GM12801 (cell line): ENCODE results near the gene PLXNA4.

ENCODE experiments used
- TF ChIP-seq, protein P1 (sequence below): IDR thresholded peaks from one replicate; pipeline ENCODE4 v1.5.1; 2011; ENCODE audit warnings: control low read depth; ENCODE audit not compliant: insufficient read length; ENCODE audit errors: extremely low read depth

Gene PLXNA4

DNA sequence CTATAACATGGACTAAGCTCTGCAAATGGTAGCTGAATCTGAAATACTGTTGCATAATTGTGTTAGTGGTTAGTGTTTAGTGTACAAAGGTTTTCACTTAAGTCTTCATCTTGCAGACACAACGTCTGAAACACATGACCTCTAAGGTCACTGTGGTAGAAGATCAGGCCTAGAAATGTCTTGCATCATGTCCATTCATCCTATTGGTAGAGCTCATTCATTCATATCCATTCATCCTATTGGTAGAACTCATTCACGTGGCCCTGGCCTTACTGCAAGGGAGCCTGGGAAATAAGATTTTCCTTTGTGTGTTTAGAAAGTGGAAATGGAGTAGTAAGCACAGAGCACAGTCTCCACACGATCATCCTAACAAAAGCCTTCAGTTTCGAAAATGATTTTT, 485.8 kb downstream of the PLXNA4 start:
- TF ChIP-seq, protein P1, sequence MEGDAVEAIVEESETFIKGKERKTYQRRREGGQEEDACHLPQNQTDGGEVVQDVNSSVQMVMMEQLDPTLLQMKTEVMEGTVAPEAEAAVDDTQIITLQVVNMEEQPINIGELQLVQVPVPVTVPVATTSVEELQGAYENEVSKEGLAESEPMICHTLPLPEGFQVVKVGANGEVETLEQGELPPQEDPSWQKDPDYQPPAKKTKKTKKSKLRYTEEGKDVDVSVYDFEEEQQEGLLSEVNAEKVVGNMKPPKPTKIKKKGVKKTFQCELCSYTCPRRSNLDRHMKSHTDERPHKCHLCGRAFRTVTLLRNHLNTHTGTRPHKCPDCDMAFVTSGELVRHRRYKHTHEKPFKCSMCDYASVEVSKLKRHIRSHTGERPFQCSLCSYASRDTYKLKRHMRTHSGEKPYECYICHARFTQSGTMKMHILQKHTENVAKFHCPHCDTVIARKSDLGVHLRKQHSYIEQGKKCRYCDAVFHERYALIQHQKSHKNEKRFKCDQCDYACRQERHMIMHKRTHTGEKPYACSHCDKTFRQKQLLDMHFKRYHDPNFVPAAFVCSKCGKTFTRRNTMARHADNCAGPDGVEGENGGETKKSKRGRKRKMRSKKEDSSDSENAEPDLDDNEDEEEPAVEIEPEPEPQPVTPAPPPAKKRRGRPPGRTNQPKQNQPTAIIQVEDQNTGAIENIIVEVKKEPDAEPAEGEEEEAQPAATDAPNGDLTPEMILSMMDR, result no peak

DNA sequence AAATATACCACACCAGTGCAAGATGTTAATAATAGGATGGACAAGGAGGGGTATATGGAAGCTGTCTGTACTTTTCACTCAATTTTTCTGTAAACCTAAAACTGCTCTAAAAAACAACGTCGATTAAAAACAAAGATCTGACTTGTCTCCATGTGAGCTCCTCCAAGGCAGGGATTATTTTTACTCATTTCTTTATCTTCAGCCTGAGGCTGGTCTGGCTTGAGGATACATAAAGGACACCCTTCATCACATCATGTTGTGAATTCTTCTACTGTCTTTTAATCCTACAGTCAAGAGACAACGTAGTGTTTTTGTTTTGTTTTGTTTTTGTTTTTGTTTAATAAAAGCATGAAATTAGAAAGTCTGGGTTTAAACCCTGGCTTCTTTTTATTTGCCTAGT, 486.9 kb downstream of the PLXNA4 start:
- TF ChIP-seq, protein P1, result no peak

DNA sequence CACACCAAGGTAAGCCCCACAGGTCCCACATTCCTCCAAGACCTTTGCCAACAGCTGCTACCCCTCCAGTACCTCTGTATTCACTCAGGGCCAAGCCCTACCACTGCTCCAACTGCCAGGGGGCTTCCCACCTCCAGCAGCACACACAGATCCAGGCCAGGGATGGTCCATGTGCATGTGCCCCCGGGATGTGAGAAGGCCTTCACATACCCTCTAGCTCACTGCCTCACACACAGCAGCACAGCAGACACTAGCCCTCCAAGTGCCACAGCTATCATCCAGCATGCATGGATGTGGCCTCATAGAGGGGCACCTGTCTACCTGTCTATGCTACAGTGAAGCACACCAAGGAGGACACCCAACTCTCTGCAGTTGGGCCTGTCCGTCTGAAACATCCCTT, 488.8 kb downstream of the PLXNA4 start:
- TF ChIP-seq, protein P1, result no peak

DNA sequence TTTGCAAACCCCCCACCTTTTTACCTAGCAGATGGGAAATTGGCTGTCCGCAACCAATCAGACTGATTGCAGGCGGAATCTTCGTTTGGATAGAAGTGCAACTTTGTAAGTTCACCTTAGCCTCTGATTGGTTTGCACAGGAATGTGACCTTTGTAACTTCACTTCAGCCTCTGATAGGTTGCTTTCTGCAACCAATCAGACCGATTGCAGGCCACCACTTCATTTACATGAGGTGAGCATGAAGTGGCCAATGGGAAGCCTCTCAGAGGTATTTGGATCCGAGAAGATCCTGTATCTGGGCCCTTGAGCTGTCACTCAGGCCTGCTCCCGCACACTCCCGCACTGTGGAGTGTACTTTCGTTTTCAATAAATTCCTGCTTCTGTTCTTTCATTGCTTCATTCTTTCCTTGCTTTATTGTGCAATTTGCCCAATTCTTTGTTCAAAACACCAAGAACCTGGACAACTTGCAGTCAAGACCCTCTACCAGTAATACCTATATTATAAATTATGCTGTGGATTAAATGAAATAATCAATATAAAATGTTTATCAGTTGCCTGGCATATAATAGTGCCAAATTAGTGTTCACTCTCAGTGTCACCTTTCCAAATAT, 491.4 kb downstream of the PLXNA4 start:
- TF ChIP-seq, protein P1, result no peak

DNA sequence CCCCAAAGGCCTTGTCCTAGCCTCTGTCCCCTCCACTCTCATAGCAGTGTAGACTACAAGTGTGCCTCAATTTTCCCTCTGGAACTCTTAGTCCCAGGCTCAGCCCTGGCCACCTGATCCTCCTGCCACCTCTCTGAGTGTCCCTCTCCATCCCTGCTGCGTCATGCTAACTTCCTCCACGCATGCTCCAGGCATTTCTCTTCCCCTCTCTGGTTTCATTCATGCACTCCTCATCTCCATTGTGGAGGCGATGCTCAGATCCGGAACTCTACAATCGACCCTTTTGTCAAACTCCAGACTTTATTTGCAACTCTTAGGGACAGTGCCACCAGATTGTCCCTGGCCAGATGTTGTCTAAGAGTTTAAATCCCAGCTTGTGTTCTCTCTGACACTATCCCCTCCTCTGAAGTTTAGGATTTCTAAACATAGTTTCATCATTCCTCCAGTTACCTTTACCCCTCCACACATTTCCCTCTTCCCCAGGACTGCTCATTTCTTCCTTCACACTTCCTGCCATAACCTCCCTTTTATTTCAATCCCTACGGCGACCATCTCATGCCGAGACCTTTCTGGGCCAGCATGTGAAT, 492.6 kb downstream of the PLXNA4 start:
- TF ChIP-seq, protein P1, result no peak

DNA sequence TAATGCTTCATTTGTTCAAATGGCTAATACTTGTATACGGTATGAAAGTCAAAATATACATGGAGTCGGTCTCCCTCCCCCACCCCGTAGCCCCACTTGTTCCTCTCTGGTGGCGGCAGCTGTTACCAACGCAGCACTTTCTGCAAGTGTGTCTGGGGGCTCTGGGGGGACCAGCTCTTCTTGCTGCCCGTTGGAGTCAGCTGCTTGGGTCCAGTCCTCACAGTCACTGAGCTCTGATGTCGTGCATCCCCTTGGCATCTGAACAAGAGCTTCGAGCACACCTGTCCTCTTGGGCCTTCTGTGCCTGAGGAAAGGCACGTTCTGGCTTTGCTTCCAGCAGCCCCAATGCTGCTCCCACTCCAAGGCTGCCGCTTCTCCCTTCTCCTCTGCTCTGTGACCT, 493.1 kb downstream of the PLXNA4 start:
- TF ChIP-seq, protein P1, result no peak

DNA sequence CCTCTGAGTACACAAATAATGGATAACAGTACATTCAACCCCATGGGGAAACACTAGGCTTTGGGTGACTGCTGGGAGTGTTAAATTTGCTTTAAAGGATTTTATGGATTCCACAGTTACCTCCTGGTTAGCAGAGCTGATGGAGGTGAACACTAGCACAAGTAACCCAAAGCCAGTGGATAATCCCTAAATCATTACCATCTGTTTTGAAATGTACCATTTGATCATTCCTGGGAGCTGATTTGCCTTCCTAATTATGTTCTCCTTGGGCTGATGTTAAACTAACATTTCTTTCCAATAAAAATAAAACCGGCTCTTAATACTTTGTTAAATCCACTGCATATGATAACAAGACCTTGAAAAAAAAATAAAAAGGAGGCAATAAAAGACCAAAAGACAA, 493.9 kb downstream of the PLXNA4 start:
- TF ChIP-seq, protein P1, result no peak
